H9 (cell line): ENCODE measurements around the gene FOXK1. TPM values are rescaled to one million over a fixed set of nuclear protein-coding genes. Genes with fewer than 3 reads are reported as not detected.
A peak's percentile ranks its signal among the peaks of the same experiment; 100 is the strongest.

ENCODE experiments used
- DNase-seq: peaks from one replicate; pipeline ENCODE4 v3.0.0-alpha.2; 2017
- H2AFZ ChIP-seq: one replicate; pipeline ENCODE4 v1.6.1; 2013; ENCODE audit warnings: mild to moderate bottlenecking, low read length, control low read depth, moderate library complexity
- H2AK5ac ChIP-seq: 2 replicates; pipeline ENCODE4 v1.6.1; 2013; ENCODE audit warnings: low read length, control low read depth, mixed read lengths; ENCODE audit not compliant: insufficient read length
- H2BK120ac ChIP-seq: one replicate; pipeline ENCODE4 v1.6.1; 2013; ENCODE audit warnings: low read depth, mild to moderate bottlenecking, low read length, control low read depth, inconsistent platforms; ENCODE audit not compliant: poor library complexity, severe bottlenecking
- H2BK12ac ChIP-seq: 2 replicates; pipeline ENCODE4 v1.6.1; 2013; ENCODE audit warnings: low read length, control low read depth, mixed read lengths, low read depth; ENCODE audit not compliant: insufficient read length
- H2BK15ac ChIP-seq: 2 replicates; pipeline ENCODE4 v1.6.1; 2013; ENCODE audit warnings: low read depth, low read length, control low read depth
- H2BK20ac ChIP-seq: one replicate; pipeline ENCODE4 v1.6.1; 2013; ENCODE audit warnings: low read depth, mild to moderate bottlenecking, low read length, control low read depth, inconsistent platforms; ENCODE audit not compliant: poor library complexity, severe bottlenecking
- H2BK5ac ChIP-seq: 2 replicates; pipeline ENCODE4 v1.6.1; 2013; ENCODE audit warnings: low read length, control low read depth, mixed read lengths; ENCODE audit not compliant: insufficient read length
- H3K14ac ChIP-seq: 2 replicates; pipeline ENCODE4 v1.6.1; 2013; ENCODE audit warnings: low read length, control low read depth; ENCODE audit not compliant: insufficient read depth
- H3K18ac ChIP-seq: 2 replicates; pipeline ENCODE4 v1.6.1; 2013; ENCODE audit warnings: low read depth, mild to moderate bottlenecking, mixed read lengths, low read length, control low read depth; ENCODE audit not compliant: insufficient read length
- H3K23ac ChIP-seq: 2 replicates; pipeline ENCODE4 v1.6.1; 2013; ENCODE audit warnings: low read length, control low read depth, mixed read lengths, low read depth; ENCODE audit not compliant: insufficient read length
- H3K23me2 ChIP-seq: 2 replicates; pipeline ENCODE4 v1.6.1; 2013; ENCODE audit warnings: low read depth, mild to moderate bottlenecking, mixed read lengths, low read length, control low read depth; ENCODE audit not compliant: insufficient read length, poor library complexity, severe bottlenecking
- H3K27ac ChIP-seq: 2 replicates; pipeline ENCODE4 v1.5.1; 2013; ENCODE audit warnings: low read length, control low read depth, mixed read lengths, low read depth; ENCODE audit not compliant: insufficient read length
- H3K27me3 ChIP-seq: 2 replicates; pipeline ENCODE4 v1.6.1; 2013; ENCODE audit warnings: low read length, control low read depth, inconsistent platforms; ENCODE audit not compliant: insufficient read depth
- H3K4ac ChIP-seq: 2 replicates; pipeline ENCODE4 v1.6.1; 2013; ENCODE audit warnings: low read depth, mild to moderate bottlenecking, control low read depth, inconsistent platforms, low read length, moderate library complexity
- H3K4me1 ChIP-seq: 2 replicates; pipeline ENCODE4 v1.6.1; 2013; ENCODE audit warnings: low read length, control low read depth, inconsistent platforms; ENCODE audit not compliant: insufficient read depth
- H3K4me2 ChIP-seq: 2 replicates; pipeline ENCODE4 v1.6.1; 2013; ENCODE audit warnings: low read length, control low read depth, mixed read lengths; ENCODE audit not compliant: insufficient read length, insufficient read depth
- H3K56ac ChIP-seq: 2 replicates; pipeline ENCODE4 v1.6.1; 2013; ENCODE audit warnings: low read depth, mild to moderate bottlenecking, mixed read lengths, low read length, control low read depth; ENCODE audit not compliant: insufficient read length
- H3K79me1 ChIP-seq: 2 replicates; pipeline ENCODE4 v1.6.1; 2013; ENCODE audit warnings: low read depth, mild to moderate bottlenecking, moderate library complexity, low read length, control low read depth, inconsistent platforms; ENCODE audit not compliant: insufficient read depth, poor library complexity, severe bottlenecking
- H3K79me2 ChIP-seq: 2 replicates; pipeline ENCODE4 v1.6.1; 2013; ENCODE audit warnings: low read length, control low read depth, inconsistent platforms; ENCODE audit not compliant: insufficient read depth
- H3K9ac ChIP-seq: 2 replicates; pipeline ENCODE4 v1.6.1; 2013; ENCODE audit warnings: low read length, control low read depth, mixed read lengths; ENCODE audit not compliant: insufficient read length; ENCODE audit errors: extremely low read depth
- H3K9me3 ChIP-seq: one replicate; pipeline ENCODE4 v1.6.1; 2013; ENCODE audit warnings: low read depth, low read length, inconsistent platforms; ENCODE audit not compliant: control insufficient read depth
- H3T11ph ChIP-seq: one replicate; pipeline ENCODE4 v1.6.1; 2013; ENCODE audit warnings: mild to moderate bottlenecking, low read length, control low read depth, inconsistent platforms
- H4K20me1 ChIP-seq: one replicate; pipeline ENCODE4 v1.6.1; 2013; ENCODE audit not compliant: control insufficient read depth, insufficient read length, insufficient read depth
- H4K5ac ChIP-seq: 2 replicates; pipeline ENCODE4 v1.6.1; 2013; ENCODE audit warnings: low read depth, mild to moderate bottlenecking, mixed read lengths, low read length, control low read depth; ENCODE audit not compliant: insufficient read length
- H4K8ac ChIP-seq: replicated peaks from 2 replicates; pipeline ENCODE4 v1.6.1; 2013; ENCODE audit warnings: low read length, control low read depth, mixed read lengths, low read depth; ENCODE audit not compliant: insufficient read length
- H4K91ac ChIP-seq: 2 replicates; pipeline ENCODE4 v1.6.1; 2013; ENCODE audit warnings: low read depth, mild to moderate bottlenecking, moderate library complexity, mixed read lengths, low read length, control low read depth; ENCODE audit not compliant: insufficient read length
- H3K27ac Mint-ChIP-seq, 3 experiments: 2 replicates in 2 of 3; 3 replicates in 1 of 3; pipeline ENCODE4 v1.8.0; 2020 to 2021; ENCODE audit warnings: mixed read lengths in 3 of 3, mild to moderate bottlenecking in 1 of 3, moderate library complexity in 1 of 3
- H3K27me3 Mint-ChIP-seq: 2 replicates; pipeline ENCODE4 v1.8.0; 2021; ENCODE audit warnings: low read depth, mild to moderate bottlenecking, moderate library complexity, mixed read lengths
- H3K36me3 Mint-ChIP-seq, 3 experiments: 2 replicates in 2 of 3; 3 replicates in 1 of 3; pipeline ENCODE4 v1.8.0; 2020 to 2021; ENCODE audit warnings: low read depth in 3 of 3, mixed read lengths in 3 of 3; ENCODE audit not compliant: insufficient read depth in 1 of 3
- H3K4me1 Mint-ChIP-seq, 2 experiments: 2 replicates each; pipeline ENCODE4 v1.8.0; 2020; ENCODE audit warnings: mixed read lengths in 2 of 2
- H3K4me3 Mint-ChIP-seq, 2 experiments: 2 replicates in 1 of 2; 3 replicates in 1 of 2; pipeline ENCODE4 v1.8.0; 2020 to 2021; ENCODE audit warnings: mild to moderate bottlenecking in 2 of 2, mixed read lengths in 2 of 2, moderate library complexity in 1 of 2
- H3K9me3 Mint-ChIP-seq, 2 experiments: 2 replicates in 1 of 2; 3 replicates in 1 of 2; pipeline ENCODE4 v1.8.0; 2020; ENCODE audit warnings: mild to moderate bottlenecking in 2 of 2, mixed read lengths in 2 of 2, moderate library complexity in 1 of 2
- WGBS: extraction: QIAGEN DNeasy Blood & Tissue Kit; methylation state at CpG from one replicate; pipeline ENCODE4 v1.1.7; 2013; ENCODE audit warnings: missing lambda C conversion rate, low lambda C conversion rate, mixed read lengths; ENCODE audit not compliant: insufficient read length; ENCODE audit errors: extremely low coverage; 5-methylcytosine and 5-hydroxymethylcytosine counted together
- total RNA-seq: library from RNA; stranded (reverse); gene quantifications from 2 replicates; pipeline ENCODE4 v1.2.1, GENCODE V29; 2021
- TF ChIP-seq, protein P1 (sequence below): fragments of 200-600 bp; sonication (generic); conservative IDR thresholded peaks from 3 replicates; pipeline ENCODE4 v1.8.0; 2021; ENCODE audit warnings: antibody characterized with exemption, mild to moderate bottlenecking

The FOXK1 gene
- total RNA-seq, 1 experiment from 2014 or later: 14.4 TPM

GRCh38 chr7:4799508-4800268, 117.6 kb downstream of the FOXK1 start:
- no CpG with 5 or more reads among the region's 39 CpGs for WGBS
- Histone ChIP-seq H3K4ac (no peak overlapping the region), H3K56ac (no peak overlapping the region), H3K79me1 (no peaks in the 10 kb centered on the region), H3K79me2 (no peaks in the 10 kb centered on the region), H2BK20ac (no peak overlapping the region), H4K5ac (no peak overlapping the region), H3K14ac (no peak overlapping the region), H2AK5ac (no peak overlapping the region), H4K20me1 (no peaks in the 10 kb centered on the region), H4K91ac (no peak overlapping the region), H3K23ac (no peak overlapping the region), H3K27me3 (no peaks in the 10 kb centered on the region), H3K18ac (no peak overlapping the region), H3K4me2 (no peak overlapping the region), H3K9me3 (no peaks in the 10 kb centered on the region), H2BK12ac (no peak overlapping the region), H3T11ph (no peak overlapping the region), H3K27ac (no peak overlapping the region), H4K8ac (no peak overlapping the region), H2BK15ac (no peak overlapping the region), H2BK5ac (no peak overlapping the region), H2BK120ac (no peak overlapping the region), H3K9ac (no peak overlapping the region), H2AFZ (no peak overlapping the region), H3K23me2 (no peaks in the 10 kb centered on the region), H3K4me1 (no peaks in the 10 kb centered on the region)
- peak; percentile 43 for DNase-seq
- Mint-ChIP-seq H3K27ac (no peak overlapping the region), H3K4me1 (peaks cover 6 to 8% of the 10 kb centered on the region in 2 experiments), H3K9me3 (peaks cover 0 to 3% of the 10 kb centered on the region in 2 experiments; a peak in 1 of 5 replicates), H3K27me3 (peaks cover 2% of the 10 kb centered on the region), H3K36me3 (peaks cover under 1 to 4% (median 1%) of the 10 kb centered on the region in 3 experiments; a peak in 3 of 7 replicates), H3K4me3 (no peak overlapping the region)
- TF ChIP-seq, protein P1, sequence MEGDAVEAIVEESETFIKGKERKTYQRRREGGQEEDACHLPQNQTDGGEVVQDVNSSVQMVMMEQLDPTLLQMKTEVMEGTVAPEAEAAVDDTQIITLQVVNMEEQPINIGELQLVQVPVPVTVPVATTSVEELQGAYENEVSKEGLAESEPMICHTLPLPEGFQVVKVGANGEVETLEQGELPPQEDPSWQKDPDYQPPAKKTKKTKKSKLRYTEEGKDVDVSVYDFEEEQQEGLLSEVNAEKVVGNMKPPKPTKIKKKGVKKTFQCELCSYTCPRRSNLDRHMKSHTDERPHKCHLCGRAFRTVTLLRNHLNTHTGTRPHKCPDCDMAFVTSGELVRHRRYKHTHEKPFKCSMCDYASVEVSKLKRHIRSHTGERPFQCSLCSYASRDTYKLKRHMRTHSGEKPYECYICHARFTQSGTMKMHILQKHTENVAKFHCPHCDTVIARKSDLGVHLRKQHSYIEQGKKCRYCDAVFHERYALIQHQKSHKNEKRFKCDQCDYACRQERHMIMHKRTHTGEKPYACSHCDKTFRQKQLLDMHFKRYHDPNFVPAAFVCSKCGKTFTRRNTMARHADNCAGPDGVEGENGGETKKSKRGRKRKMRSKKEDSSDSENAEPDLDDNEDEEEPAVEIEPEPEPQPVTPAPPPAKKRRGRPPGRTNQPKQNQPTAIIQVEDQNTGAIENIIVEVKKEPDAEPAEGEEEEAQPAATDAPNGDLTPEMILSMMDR: no peak
